Psoas muscle (tissue), 8 donors: ENCODE measurements around the gene COL4A4. TPM values are rescaled to one million over a fixed set of nuclear protein-coding genes. Genes with fewer than 3 reads are reported as not detected.

ENCODE experiments used
- ATAC-seq, 4 donors: fragments of 200-7000 bp; cut with Tn5 transposase; one replicate each; pipeline ENCODE4 v1.9.1; 2020; ENCODE audit warnings: moderate library complexity in 3 of 4, mild to moderate bottlenecking in 2 of 4
- DNase-seq, 2 donors: peaks; one replicate each; pipeline ENCODE4 v3.0.0-alpha.2; 2020
- H3K27ac ChIP-seq: fragments of 200-600 bp; one replicate; pipeline ENCODE4 v1.8.0; 2022
- H3K27me3 ChIP-seq, 3 donors: fragments of 200-600 bp in 1 of 3; one replicate each; pipeline versions ENCODE4 v1.6.1 to v1.8.0; 2013 to 2022; ENCODE audit warnings: low read length in 2 of 3, mild to moderate bottlenecking in 2 of 3, moderate library complexity in 1 of 3; ENCODE audit not compliant: insufficient read depth in 3 of 3
- H3K36me3 ChIP-seq, 2 donors: fragments of 200-600 bp in 1 of 2; one replicate each; pipeline versions ENCODE4 v1.6.1 to v1.8.0; 2013 to 2022; ENCODE audit warnings: low read depth in 1 of 2, mild to moderate bottlenecking in 1 of 2, moderate library complexity in 1 of 2; ENCODE audit not compliant: insufficient read depth in 1 of 2
- H3K4me1 ChIP-seq: fragments of 200-600 bp; one replicate; pipeline ENCODE4 v1.8.0; 2022
- H3K4me3 ChIP-seq: fragments of 200-600 bp; one replicate; pipeline ENCODE4 v1.8.0; 2022; ENCODE audit warnings: mild to moderate bottlenecking
- H3K9me3 ChIP-seq: fragments of 200-600 bp; one replicate; pipeline ENCODE4 v1.8.0; 2022
- CTCF ChIP-seq: fragments of 200-600 bp; IDR thresholded peaks from one replicate; pipeline ENCODE4 v1.8.0; 2022; ENCODE audit warnings: antibody characterized with exemption
- WGBS, 3 donors: extraction: QIAGEN DNeasy Blood & Tissue Kit; methylation state at CpG; one replicate each; pipeline versions ENCODE4 v1.1.6 to v1.1.7; 2013; 5-methylcytosine and 5-hydroxymethylcytosine counted together
- intact Hi-C, 2 donors: fragments of 100-400 bp; cut with DNase I; formaldehyde crosslinking; loops; one replicate each; pipeline versions ENCODE4 v1.11.0 to v1.14.2; 2022
- polyA plus RNA-seq, 3 donors: library from polyadenylated mRNA; stranded (reverse); fragments of 200-250 nt; gene quantifications; one replicate each; pipeline ENCODE4 v1.2.3, GENCODE V29; 2013
- total RNA-seq, 4 donors: library from RNA; stranded (reverse); fragmentation: NEBNext Ultra II Directional in 2 of 4; extraction: Animal tissue kit (Norgen Biotek cat#: 25700) in 2 of 4; gene quantifications; one replicate each; pipeline versions ENCODE4 v1.2.1 to v1.2.4, GENCODE V29; 2021 to 2023
- donor health status: healthy with polysubstance abuse.
- donor health status: DM: no; HTN: no; CAD: no; lungs with moderate emphysema.
- donor health status: Bipolar disorder and iron deficiency.
- donor health status: healthy.
- donor health status: DM: yes; HTN: yes; CAD: no.
- donor health status: DM: no; HTN: no; CAD: no.
- donor health status: DM: no; HTN: no; CAD: no.
- donor health status: DM: yes; HTN: yes; CAD: no.

COL4A4 gene
- total and polyA plus RNA-seq, 7 donors: 1.7 to 16.0 (median 4.6) TPM

GRCh38 chr2:227033471-227034148, 130.4 kb downstream of the COL4A4 start:
- TF ChIP-seq CTCF: peak; percentile 24
- ATAC-seq (no peak), DNase-seq (peak in 1 of 2 donors; percentile 14)
- no peaks in the 10 kb centered on the region for H3K9me3 ChIP-seq
- H3K4me3 ChIP-seq: no peak overlapping the region
- H3K27me3 ChIP-seq: no peaks in the 10 kb centered on the region
- intact Hi-C loops: no loop called here
- H3K4me1 ChIP-seq: no peaks in the 10 kb centered on the region
- H3K36me3 ChIP-seq: peaks cover 3 to 76% of the 10 kb centered on the region in 2 donors
- 68 to 69% (median 68%) methylated on average over 16 of the region's 16 CpGs for WGBS, 3 donors
- no peak overlapping the region for H3K27ac ChIP-seq

- Histone ChIP-seq H3K27ac (no peak overlapping the region), H3K4me3 (no peak overlapping the region), H3K36me3 (peaks cover 3 to 84% of the 10 kb centered on the region in 2 donors), H3K27me3 (no peaks in the 10 kb centered on the region), H3K4me1 (no peaks in the 10 kb centered on the region), H3K9me3 (no peaks in the 10 kb centered on the region)
- ATAC-seq (no peak), DNase-seq (no peak)
- 52 to 83% (median 79%) methylated on average over 3 of the region's 3 CpGs for WGBS, 3 donors
- no peak for TF ChIP-seq CTCF
- intact Hi-C loops: no loop called here
Observed at GRCh38 chr2:227031379-227031778, 132.6 kb downstream of the COL4A4 start.

GRCh38 chr2:227030789-227031188, 133.2 kb downstream of the COL4A4 start:
- H3K4me3 ChIP-seq: no peak overlapping the region
- WGBS, 3 donors: 83 to 92% (median 90%) methylated on average over 2 of the region's 2 CpGs
- no peaks in the 10 kb centered on the region for H3K27me3 ChIP-seq
- no peak for ATAC-seq
- intact Hi-C loops: no loop called here
- H3K9me3 ChIP-seq: no peaks in the 10 kb centered on the region
- H3K4me1 ChIP-seq: no peaks in the 10 kb centered on the region
- no peak for DNase-seq
- peaks cover 3 to 86% of the 10 kb centered on the region in 2 donors for H3K36me3 ChIP-seq
- TF ChIP-seq CTCF: no peak
- H3K27ac ChIP-seq: no peak overlapping the region

- Histone ChIP-seq H3K4me1 (no peaks in the 10 kb centered on the region), H3K27ac (no peak overlapping the region), H3K27me3 (no peaks in the 10 kb centered on the region), H3K4me3 (no peak overlapping the region), H3K36me3 (peaks cover 3 to 92% of the 10 kb centered on the region in 2 donors), H3K9me3 (no peaks in the 10 kb centered on the region)
- intact Hi-C loops: no loop called here
- TF ChIP-seq CTCF: no peak
- no peak for DNase-seq
- WGBS, 3 donors: 85 to 90% (median 88%) methylated on average over 3 of the region's 3 CpGs
- ATAC-seq: no peak
Observed at GRCh38 chr2:227029426-227030105, 134.4 kb downstream of the COL4A4 start.
